Measurements from ENCODE around the gene C13orf46.

C13orf46 gene

DNA sequence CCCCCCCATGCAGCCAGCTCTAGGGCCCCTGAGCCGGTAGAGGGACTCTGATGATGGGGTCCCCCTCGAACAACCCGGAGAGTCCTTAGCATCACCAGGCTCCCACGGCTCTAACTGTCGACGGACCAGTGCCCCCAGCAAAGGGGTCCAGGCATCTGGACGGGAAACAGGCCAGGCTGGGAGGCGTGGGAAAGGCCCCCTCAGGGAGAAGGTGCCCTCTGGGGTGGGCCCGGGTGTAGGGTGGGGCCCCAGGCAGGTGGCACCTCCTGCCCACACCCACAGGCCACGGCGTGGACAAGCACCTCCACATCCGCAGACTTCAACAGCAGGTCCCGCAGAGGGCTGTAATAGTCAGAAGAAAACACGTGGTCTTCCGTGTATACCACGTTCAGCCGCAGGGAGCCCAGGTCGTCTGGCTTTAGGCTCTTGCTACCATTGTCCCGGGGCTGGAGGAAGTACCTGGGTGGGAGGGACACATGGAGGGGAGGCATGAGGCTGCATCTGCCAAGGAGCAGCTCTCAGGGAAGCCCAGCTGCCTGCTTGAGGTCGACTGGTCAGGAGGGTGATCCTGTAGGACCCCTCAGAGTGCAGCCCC, 44.7 kb upstream of the C13orf46 start:
- DNase-seq (ENCODE audit: low read depth), result no peak
- TF ChIP-seq, protein P1, sequence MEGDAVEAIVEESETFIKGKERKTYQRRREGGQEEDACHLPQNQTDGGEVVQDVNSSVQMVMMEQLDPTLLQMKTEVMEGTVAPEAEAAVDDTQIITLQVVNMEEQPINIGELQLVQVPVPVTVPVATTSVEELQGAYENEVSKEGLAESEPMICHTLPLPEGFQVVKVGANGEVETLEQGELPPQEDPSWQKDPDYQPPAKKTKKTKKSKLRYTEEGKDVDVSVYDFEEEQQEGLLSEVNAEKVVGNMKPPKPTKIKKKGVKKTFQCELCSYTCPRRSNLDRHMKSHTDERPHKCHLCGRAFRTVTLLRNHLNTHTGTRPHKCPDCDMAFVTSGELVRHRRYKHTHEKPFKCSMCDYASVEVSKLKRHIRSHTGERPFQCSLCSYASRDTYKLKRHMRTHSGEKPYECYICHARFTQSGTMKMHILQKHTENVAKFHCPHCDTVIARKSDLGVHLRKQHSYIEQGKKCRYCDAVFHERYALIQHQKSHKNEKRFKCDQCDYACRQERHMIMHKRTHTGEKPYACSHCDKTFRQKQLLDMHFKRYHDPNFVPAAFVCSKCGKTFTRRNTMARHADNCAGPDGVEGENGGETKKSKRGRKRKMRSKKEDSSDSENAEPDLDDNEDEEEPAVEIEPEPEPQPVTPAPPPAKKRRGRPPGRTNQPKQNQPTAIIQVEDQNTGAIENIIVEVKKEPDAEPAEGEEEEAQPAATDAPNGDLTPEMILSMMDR (conservative IDR thresholded peaks at IDR 0.05; ENCODE audit: low read depth, low read length), result no peak

DNA sequence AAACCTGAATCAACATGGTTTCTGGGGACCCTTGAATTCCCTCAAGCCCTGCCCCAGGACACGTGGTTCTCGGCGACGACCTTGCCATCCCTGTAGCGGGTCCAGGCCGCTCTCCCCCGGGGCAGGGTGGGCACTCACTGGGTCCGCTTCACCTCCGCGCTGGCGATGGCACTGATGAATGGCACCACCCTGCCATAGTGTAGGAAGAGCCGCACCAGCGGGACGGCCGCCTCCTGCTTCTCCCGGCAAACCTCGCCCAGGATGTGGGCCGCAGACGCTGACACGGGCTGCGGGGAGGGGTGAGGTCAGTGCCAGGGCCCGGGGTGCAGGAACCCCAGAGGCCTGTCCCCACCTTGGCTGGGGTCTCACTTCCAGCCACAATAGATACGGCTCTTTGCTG, 44.1 kb upstream of the C13orf46 start:
- TF ChIP-seq, protein P1 (conservative IDR thresholded peaks at IDR 0.05; ENCODE audit: low read depth, low read length), result no peak
- DNase-seq (ENCODE audit: low read depth), result no peak
- no peak overlapping the region for H3K4me3 ChIP-seq (ENCODE audit: low read depth, low read length)

More for the DNA sequence above, 44.7 kb upstream of the C13orf46 start:
- no peak overlapping the region for H3K4me3 ChIP-seq (ENCODE audit: low read depth, low read length)

DNA sequence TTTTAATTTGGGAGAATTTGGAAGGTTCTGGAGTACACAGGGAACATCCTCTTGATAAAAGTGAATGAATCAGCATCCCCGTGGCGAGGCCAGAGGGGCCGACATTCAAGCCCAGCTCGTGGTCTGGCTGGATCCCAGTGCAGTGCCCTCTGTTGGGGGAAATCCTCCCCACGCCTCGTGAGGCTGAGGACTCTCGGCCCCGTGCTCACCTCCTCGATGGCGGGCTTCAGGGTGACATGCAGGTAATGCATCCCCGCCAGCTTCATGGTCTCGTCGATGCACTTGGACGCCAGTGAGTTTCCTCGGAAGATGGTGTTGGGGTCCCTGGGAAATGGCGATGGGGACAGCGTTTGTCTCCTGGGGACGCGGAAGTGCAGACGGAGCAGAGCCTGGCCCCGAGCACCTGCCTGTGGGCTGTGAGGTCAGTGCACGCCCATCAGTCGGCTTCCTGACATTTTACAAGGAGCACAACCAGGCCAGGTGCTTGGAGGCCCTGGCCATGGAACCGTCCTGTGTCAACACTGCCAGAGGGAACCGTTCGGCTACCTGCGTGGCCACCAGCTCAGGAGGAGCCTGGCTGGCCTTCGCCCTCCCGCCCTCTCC, 43.3 kb upstream of the C13orf46 start:
- TF ChIP-seq, protein P1 (conservative IDR thresholded peaks at IDR 0.05; ENCODE audit: low read depth, low read length), result peak; percentile 56
- no peak overlapping the region for H3K4me3 ChIP-seq (ENCODE audit: low read depth, low read length)
- peak; percentile 48 for DNase-seq (ENCODE audit: low read depth)

DNA sequence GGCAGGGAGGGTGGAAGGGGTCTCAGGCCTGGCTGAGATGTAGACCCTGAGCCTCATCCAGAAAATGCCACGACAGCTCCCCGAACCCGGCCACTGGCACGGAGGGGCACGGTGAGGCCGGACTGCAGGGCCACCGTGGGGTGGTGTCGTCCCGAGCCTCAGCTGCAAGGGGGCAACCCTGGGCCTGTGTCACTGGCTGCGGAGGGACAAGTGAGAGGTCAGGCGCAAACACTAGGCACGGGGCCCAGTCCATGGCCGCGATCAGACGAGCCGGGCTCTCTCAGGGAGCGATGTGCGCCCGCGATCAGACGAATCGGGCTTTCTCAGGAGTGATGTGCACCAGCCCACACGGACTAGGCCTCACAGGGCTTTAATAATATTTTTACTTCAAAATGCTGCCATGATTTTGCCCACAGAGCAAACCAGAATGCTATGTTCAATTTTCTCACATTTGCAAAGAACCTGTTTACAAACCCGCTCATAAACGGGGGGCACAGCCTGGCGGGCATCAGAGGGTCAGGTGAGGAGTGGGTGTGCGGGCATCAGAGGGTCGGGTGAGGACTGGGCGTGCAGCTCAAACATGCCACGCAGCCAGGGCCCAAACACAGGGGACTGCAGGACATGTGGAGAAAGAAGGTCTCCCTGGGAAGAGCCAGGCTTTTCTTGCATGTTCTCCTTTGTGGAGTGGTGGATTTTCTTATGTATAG, 42.6 kb upstream of the C13orf46 start:
- DNase-seq (ENCODE audit: low read depth), result no peak
- no peak overlapping the region for H3K4me3 ChIP-seq (ENCODE audit: low read depth, low read length)
- TF ChIP-seq, protein P1 (conservative IDR thresholded peaks at IDR 0.05; ENCODE audit: low read depth, low read length), result no peak

DNA sequence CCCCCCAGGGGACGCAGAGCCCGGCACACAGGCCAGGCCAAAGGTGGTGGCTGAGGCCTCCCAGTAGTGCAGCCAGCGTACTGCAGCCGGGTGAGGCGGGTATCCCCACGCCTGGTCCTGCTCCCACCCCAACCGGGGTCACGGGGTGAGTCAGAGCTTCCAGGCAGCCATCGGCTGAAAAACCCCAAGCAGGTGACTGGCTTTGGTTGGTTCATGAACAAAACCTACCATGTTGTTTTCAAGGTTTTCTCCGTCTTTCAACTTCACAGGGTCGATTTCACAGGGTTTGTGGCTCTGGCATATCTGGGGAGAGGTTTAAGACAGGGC, 42.1 kb upstream of the C13orf46 start:
- DNase-seq (ENCODE audit: low read depth), result no peak
- H3K4me3 ChIP-seq (ENCODE audit: low read depth, low read length), result no peak overlapping the region
- TF ChIP-seq, protein P1 (conservative IDR thresholded peaks at IDR 0.05; ENCODE audit: low read depth, low read length), result no peak

DNA sequence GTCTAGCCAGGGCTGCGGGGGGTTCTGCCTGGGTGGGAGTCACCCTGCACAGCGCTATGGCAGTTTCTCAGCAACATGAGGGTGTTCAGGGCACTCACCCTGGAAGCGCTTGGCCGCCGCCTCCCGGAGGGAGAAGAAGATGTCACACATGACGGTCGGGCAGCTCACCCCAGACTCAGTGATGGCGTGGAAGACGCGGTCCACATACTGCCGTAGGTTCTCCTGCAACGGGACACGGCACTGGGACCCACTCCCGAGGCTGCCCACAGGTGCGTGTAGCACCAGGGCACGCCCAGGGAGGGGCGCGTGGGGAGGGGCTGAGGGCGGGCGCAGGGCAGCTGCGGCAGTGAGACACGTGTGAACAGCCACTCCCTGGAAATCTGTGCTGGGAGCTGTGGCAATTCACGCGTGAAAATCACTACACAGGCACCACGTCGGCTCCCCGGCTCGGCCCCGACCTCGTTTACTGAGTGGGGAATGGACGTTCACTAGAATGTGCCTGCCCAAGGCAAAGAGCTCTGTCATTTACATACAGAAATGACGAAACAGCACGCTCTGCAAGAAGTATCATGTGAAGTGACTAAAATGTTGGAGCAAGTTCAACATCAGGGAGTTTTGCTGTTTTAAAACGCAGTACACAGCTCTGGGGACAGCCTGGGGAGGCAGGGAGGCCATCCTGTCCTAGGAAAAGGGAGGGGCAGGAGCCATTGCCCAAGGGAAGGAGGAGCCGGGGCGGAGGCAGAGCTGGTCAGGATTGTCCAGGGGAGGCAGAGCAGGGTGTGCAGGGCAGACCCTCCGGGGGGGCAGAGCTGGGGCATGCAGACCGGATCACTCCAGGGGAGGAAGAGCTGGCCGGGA, 41.5 kb upstream of the C13orf46 start:
- peak; percentile 32 for DNase-seq (ENCODE audit: low read depth)
- no peak overlapping the region for H3K4me3 ChIP-seq (ENCODE audit: low read depth, low read length)
- TF ChIP-seq, protein P1 (conservative IDR thresholded peaks at IDR 0.05; ENCODE audit: low read depth, low read length), result no peak
